Measurements from ENCODE around the gene TMEM178B. TPM values are rescaled to one million over a fixed set of nuclear protein-coding genes. Genes with fewer than 3 reads are reported as not detected.

Gene TMEM178B
- total RNA-seq, 1 experiment from 2014 or later, result 0.11 TPM

DNA sequence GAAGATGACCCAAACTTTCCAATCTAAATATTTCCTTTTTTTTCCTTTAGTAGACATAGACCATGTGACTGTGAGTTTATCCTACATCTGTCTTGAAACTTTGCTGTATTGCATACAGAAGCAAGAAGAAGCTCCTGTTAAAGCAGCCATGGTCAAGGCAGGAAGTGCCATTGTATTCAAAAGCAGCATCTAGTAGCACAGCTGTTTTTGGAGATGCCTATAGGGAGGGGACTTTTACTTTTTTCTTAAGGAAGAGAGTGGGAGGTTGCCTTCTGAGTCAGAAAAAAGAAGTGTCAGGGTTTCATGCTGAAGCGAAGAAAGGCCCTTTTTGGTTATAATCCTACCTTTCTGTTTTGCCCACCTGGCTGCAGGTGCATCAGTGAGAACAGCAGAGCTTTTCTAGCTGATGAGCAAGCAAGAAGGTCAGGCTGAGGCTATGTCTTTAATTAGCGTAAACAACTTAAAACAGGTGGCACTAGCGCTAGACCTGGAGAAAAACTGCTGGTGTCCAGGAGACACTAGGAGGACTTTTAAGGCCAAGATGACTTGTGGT, 243.2 kb downstream of the TMEM178B start:
- ChIA-PET CTCF (no interaction called here), POLR2A (no interaction called here)
- no peak for DNase-seq
- H3K9me3 ChIP-seq, result no peaks in the 10 kb centered on the region
- no peaks in the 10 kb centered on the region for H3K27me3 ChIP-seq (replicated peaks; ENCODE audit: control insufficient read depth, insufficient read depth, low read length)
- H3K4me1 Mint-ChIP-seq (ENCODE audit: low read depth, unreplicated experiment), result no peaks in the 10 kb centered on the region
- H3K9me3 Mint-ChIP-seq (ENCODE audit: unreplicated experiment), result no peaks in the 10 kb centered on the region
- H3K27ac Mint-ChIP-seq (ENCODE audit: unreplicated experiment), result no peak overlapping the region
- H3K27me3 Mint-ChIP-seq (ENCODE audit: insufficient read depth, unreplicated experiment), result peaks cover 19% of the 10 kb centered on the region
- no TSS peak for BruUV-seq (replicated peaks)
- TF ChIP-seq, protein P1, sequence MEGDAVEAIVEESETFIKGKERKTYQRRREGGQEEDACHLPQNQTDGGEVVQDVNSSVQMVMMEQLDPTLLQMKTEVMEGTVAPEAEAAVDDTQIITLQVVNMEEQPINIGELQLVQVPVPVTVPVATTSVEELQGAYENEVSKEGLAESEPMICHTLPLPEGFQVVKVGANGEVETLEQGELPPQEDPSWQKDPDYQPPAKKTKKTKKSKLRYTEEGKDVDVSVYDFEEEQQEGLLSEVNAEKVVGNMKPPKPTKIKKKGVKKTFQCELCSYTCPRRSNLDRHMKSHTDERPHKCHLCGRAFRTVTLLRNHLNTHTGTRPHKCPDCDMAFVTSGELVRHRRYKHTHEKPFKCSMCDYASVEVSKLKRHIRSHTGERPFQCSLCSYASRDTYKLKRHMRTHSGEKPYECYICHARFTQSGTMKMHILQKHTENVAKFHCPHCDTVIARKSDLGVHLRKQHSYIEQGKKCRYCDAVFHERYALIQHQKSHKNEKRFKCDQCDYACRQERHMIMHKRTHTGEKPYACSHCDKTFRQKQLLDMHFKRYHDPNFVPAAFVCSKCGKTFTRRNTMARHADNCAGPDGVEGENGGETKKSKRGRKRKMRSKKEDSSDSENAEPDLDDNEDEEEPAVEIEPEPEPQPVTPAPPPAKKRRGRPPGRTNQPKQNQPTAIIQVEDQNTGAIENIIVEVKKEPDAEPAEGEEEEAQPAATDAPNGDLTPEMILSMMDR (IDR thresholded peaks at IDR 0.05; ENCODE audit: insufficient read depth in 1 of 2, low read depth in 1 of 2, low read length in 1 of 2, severe bottlenecking in 1 of 2, unreplicated experiment in 1 of 2), result no peak
- no peaks in the 10 kb centered on the region for H3K4me1 ChIP-seq
- no peak overlapping the region for H3K4me3 Mint-ChIP-seq (ENCODE audit: unreplicated experiment)
- no peaks in the 10 kb centered on the region for H3K36me3 ChIP-seq (ENCODE audit: control insufficient read depth, insufficient read depth, low read length)
- intact Hi-C loops (cut with micrococcal nuclease; ENCODE audit: unreplicated experiment), result no loop called here
- H3K4me3 ChIP-seq (ENCODE audit: low read depth, low read length), result no peak overlapping the region
- no peaks in the 10 kb centered on the region for H3K36me3 Mint-ChIP-seq (ENCODE audit: insufficient read depth, unreplicated experiment)

DNA sequence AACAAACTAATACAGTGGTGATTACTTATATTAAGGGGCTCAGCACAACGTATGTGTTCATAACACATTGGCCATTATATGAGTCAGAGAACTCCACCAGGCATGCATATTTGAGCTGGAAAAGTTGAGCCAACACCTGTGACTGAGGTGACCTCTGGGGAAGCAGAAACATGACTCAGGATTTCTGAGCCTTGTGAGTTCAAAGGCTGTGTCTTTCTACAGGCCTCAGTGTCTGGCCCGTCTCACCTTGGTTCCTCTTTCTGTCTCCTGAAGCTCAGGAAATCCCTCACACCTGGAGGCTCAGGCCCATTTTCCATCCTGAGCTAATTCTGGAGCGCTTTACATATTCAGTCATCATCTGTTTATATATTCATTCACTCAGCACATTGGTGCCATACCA, 246.4 kb downstream of the TMEM178B start:
- Mint-ChIP-seq H3K4me3 (ENCODE audit: unreplicated experiment) (no peak overlapping the region), H3K27me3 (ENCODE audit: insufficient read depth, unreplicated experiment) (peaks cover 17% of the 10 kb centered on the region), H3K4me1 (ENCODE audit: low read depth, unreplicated experiment) (no peaks in the 10 kb centered on the region), H3K27ac (ENCODE audit: unreplicated experiment) (no peak overlapping the region), H3K9me3 (ENCODE audit: unreplicated experiment) (no peaks in the 10 kb centered on the region), H3K36me3 (ENCODE audit: insufficient read depth, unreplicated experiment) (no peaks in the 10 kb centered on the region)
- Histone ChIP-seq H3K36me3 (ENCODE audit: control insufficient read depth, insufficient read depth, low read length) (no peaks in the 10 kb centered on the region), H3K27me3 (replicated peaks; ENCODE audit: control insufficient read depth, insufficient read depth, low read length) (no peaks in the 10 kb centered on the region), H3K4me3 (ENCODE audit: low read depth, low read length) (no peak overlapping the region), H3K9me3 (no peaks in the 10 kb centered on the region), H3K4me1 (no peaks in the 10 kb centered on the region)
- no peak for DNase-seq
- BruUV-seq (replicated peaks), result no TSS peak
- intact Hi-C loops (cut with micrococcal nuclease; ENCODE audit: unreplicated experiment), result no loop called here
- ChIA-PET CTCF (no interaction called here), POLR2A (no interaction called here)
- TF ChIP-seq, protein P1 (IDR thresholded peaks at IDR 0.05; ENCODE audit: insufficient read depth in 1 of 2, low read depth in 1 of 2, low read length in 1 of 2, severe bottlenecking in 1 of 2, unreplicated experiment in 1 of 2), result no peak

DNA sequence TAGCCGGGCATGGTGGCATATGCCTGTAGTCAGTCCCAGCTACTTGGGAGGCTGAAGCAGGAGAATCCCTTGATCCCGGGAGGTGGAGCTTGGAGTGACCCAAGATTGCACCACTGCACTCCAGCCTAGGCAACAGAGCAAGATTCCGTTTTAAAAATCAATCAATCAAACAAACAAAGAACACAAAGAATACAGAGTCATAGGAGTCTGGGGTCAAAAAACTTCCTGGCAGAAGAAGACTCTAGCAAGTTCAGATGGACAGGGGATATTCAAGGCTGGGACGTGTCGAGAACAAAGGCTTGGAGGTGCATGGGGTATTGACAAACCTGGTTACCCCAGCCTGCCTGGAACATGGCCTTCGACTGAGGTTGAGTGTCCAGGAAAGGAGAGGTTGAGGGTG, 248.5 kb downstream of the TMEM178B start:
- Mint-ChIP-seq H3K4me3 (ENCODE audit: unreplicated experiment) (no peak overlapping the region), H3K27ac (ENCODE audit: unreplicated experiment) (no peak overlapping the region), H3K36me3 (ENCODE audit: insufficient read depth, unreplicated experiment) (no peaks in the 10 kb centered on the region), H3K4me1 (ENCODE audit: low read depth, unreplicated experiment) (no peaks in the 10 kb centered on the region), H3K27me3 (ENCODE audit: insufficient read depth, unreplicated experiment) (peaks cover 14% of the 10 kb centered on the region), H3K9me3 (ENCODE audit: unreplicated experiment) (no peaks in the 10 kb centered on the region)
- Histone ChIP-seq H3K9me3 (no peaks in the 10 kb centered on the region), H3K27me3 (replicated peaks; ENCODE audit: control insufficient read depth, insufficient read depth, low read length) (no peaks in the 10 kb centered on the region), H3K4me1 (no peaks in the 10 kb centered on the region), H3K36me3 (ENCODE audit: control insufficient read depth, insufficient read depth, low read length) (no peaks in the 10 kb centered on the region), H3K4me3 (ENCODE audit: low read depth, low read length) (no peak overlapping the region)
- ChIA-PET POLR2A (no interaction called here), CTCF (no interaction called here)
- BruUV-seq (replicated peaks), result no TSS peak
- intact Hi-C loops (cut with micrococcal nuclease; ENCODE audit: unreplicated experiment), result no loop called here
- TF ChIP-seq, protein P1 (IDR thresholded peaks at IDR 0.05; ENCODE audit: insufficient read depth in 1 of 2, low read depth in 1 of 2, low read length in 1 of 2, severe bottlenecking in 1 of 2, unreplicated experiment in 1 of 2), result no peak
- DNase-seq, result no peak

All from Caco-2 (cell line).